Vagina (tissue), 2 donors: ENCODE data around the gene HES5.

Source experiments
- CTCF ChIP-seq, 3 experiments: fragments of 450-650 bp in 2 of 3; fragments of 200-600 bp in 1 of 3; sonication (generic) in 1 of 3; IDR thresholded peaks; one replicate each; pipeline ENCODE4 v1.5.1; 2017 to 2019; ENCODE audit warnings: antibody characterized with exemption in 3 of 3, mild to moderate bottlenecking in 2 of 3, moderate library complexity in 2 of 3
- POLR2A ChIP-seq, 2 donors: fragments of 450-650 bp; IDR thresholded peaks; one replicate each; pipeline ENCODE4 v1.6.1; 2017; ENCODE audit warnings: antibody characterized with exemption in 2 of 2, mild to moderate bottlenecking in 2 of 2, moderate library complexity in 2 of 2
- POLR2AphosphoS5 ChIP-seq, 2 donors: sonication (generic); formaldehyde crosslinking; IDR thresholded peaks; one replicate each; pipeline ENCODE4 v1.9.0; 2017; ENCODE audit warnings: antibody characterized with exemption in 2 of 2, mild to moderate bottlenecking in 2 of 2, low read depth in 1 of 2; ENCODE audit not compliant: insufficient read depth in 1 of 2

- TF ChIP-seq CTCF (IDR thresholded peaks at IDR 0.05), result no peak
- no peak for TF ChIP-seq POLR2AphosphoS5 (IDR thresholded peaks at IDR 0.05; ENCODE audit: insufficient read depth in 1 of 2, low read depth in 1 of 2)
- no peak for TF ChIP-seq POLR2A (IDR thresholded peaks at IDR 0.05)
Measured at GRCh38 chr1:2569060-2569459, 39.0 kb upstream of the HES5 start.
